AG09309 (cell line): Measurements from ENCODE around the gene STAC2.

ENCODE experiments used
- DNase-seq: peaks from one replicate; pipeline ENCODE4 v3.0.0-alpha.2; 2010; ENCODE audit warnings: low read depth
- H3K4me3 ChIP-seq: 2 replicates; pipeline ENCODE4 v1.5.1; 2011; ENCODE audit warnings: mild to moderate bottlenecking, low read depth, low read length, moderate library complexity; ENCODE audit not compliant: control insufficient read depth
- CTCF ChIP-seq: IDR thresholded peaks from 2 replicates; pipeline ENCODE4 v1.5.1; 2011; ENCODE audit warnings: mild to moderate bottlenecking, low read depth, low read length, inconsistent platforms; ENCODE audit not compliant: insufficient read depth, control insufficient read depth; ENCODE audit errors: missing control alignments

Gene STAC2

GRCh38 chr17:39231591-39232551, 6.1 kb upstream of the STAC2 start:
- peak; percentile 88 for TF ChIP-seq CTCF
- no peak overlapping the region; the same call in 1 of the 2 replicates for H3K4me3 ChIP-seq
- no peak for DNase-seq

GRCh38 chr17:39231091-39231561, 5.4 kb upstream of the STAC2 start:
- TF ChIP-seq CTCF, result no peak
- H3K4me3 ChIP-seq, result no peak overlapping the region
- no peak for DNase-seq

- TF ChIP-seq CTCF, result no peak
- no peak overlapping the region for H3K4me3 ChIP-seq
- DNase-seq, result no peak
These were observed 4.6 kb upstream of the STAC2 start for GRCh38 chr17:39230361-39230760.

- no peak for DNase-seq
- no peak for TF ChIP-seq CTCF
These were observed 3.6 kb upstream of the STAC2 start for GRCh38 chr17:39229274-39229913.

GRCh38 chr17:39227364-39227919, 1.7 kb upstream of the STAC2 start:
- H3K4me3 ChIP-seq, result no peak overlapping the region
- DNase-seq, result no peak
- no peak for TF ChIP-seq CTCF

More at GRCh38 chr17:39229274-39229913, 3.6 kb upstream of the STAC2 start:
- H3K4me3 ChIP-seq, result no peak overlapping the region

GRCh38 chr17:39225959-39226683, 376 bp upstream of the STAC2 start:
- no peak for DNase-seq
- no peak for TF ChIP-seq CTCF
- peak overlapping the region; percentile 44 for H3K4me3 ChIP-seq
